ENCODE measurements around the gene RPL31.

RPL31 gene

DNA sequence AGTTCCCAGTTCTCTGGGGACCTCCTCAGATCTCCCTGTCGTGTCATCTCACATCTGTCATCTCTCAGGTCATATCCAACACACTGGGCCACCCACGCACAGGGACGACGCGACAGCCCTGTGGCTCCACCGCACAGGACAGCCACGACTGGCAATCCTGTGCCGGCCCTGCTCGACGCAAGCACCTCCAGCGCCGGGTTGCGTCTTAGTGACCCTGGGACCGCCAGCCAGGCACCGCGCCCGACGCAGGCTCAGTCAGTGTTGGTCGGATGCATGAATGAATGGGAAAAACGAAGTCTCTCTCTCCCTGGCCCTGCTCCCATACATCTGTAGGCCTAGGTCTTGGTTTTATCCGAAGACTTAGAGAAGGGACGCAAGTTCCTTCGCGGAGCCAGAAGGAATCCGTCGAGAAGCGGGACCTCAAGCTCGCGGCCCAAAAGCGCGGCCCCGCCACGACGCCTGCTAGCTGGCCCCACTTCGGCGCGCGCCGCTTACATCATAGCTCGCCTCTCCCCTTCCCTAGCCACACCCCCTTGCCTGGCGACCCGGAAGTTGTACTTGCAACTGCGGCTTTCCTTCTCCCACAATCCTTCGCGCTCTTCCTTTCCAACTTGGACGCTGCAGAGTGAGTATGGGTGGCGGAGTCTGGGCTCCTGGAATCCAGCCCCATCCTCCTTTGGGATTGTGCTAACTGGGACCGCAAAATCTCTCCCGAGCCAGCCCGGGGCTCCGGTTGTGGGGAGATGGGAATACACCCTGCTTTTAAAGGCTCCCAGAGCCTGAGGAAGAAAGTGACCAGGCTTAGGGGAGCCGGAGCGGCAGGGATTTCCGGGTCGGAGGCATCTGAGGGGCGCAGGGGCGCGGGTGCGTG is at the start of gene RPL31:
Gene RPL31 (plus strand): TSS at position 599 of the 871 bp plus-strand sequence. CDS start 413 bp downstream, outside the sequence.
- peak; percentile 86 to 89 for DNase-seq (ENCODE audit: low read depth in 2 of 2)

GRCh38 chr2:100952512-100952911 is 49.6 kb upstream of the RPL31 start:
- no peak for DNase-seq (ENCODE audit: low read depth in 2 of 2)

DNA sequence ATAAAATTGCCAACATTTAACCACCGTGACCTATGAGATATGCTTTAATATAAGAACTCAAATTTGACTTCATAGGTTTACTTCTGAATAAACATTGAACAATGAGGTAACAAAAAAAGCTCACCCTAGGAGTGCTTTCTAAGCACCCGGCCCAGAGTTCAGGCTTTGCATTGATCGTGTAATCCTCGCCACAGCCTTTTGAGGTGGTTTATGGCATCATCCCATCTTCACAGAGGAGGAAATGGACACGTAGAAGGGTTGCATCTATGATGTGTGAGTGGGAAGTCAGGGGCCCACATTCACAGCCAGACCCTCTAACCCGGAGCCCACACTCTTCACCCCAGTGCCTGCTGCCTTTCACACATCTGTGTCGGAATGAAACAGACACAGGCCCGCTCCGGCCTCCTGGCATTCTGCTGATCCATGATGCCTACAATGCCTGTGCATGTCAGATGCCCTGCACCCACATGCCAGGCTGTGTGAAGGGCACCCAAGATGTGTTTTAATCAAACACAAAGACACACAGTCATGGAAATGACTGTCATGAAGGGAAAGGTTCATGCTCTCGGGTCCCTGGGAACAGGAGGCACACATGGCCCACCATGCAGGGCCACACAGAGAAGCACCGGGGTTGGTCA is 48.6 kb upstream of the RPL31 start:
- no peak for DNase-seq (ENCODE audit: low read depth in 2 of 2)

- no peak for DNase-seq (ENCODE audit: low read depth in 2 of 2)
These were observed 48.1 kb upstream of the RPL31 start for GRCh38 chr2:100954044-100954420.

DNA sequence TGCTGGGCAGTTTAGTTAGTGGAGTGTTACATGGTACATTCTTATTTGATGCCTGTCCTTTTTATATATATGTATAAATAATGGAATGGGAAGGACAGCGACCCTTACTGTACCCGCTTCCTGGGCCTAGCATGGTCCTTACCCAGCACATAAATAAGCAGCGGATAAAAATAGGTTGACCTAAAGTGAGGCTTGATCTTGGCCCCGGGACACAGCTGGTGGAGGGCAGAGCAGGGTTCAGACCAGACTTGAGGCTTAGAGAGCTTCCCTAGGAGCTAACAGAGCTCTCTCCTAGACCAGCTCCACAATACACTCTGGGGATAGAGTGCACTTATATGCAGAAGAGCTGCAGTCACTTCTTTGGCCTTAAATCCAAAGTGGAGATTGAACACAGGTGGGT is 46.9 kb upstream of the RPL31 start:
- DNase-seq (ENCODE audit: low read depth in 2 of 2) = no peak

DNA sequence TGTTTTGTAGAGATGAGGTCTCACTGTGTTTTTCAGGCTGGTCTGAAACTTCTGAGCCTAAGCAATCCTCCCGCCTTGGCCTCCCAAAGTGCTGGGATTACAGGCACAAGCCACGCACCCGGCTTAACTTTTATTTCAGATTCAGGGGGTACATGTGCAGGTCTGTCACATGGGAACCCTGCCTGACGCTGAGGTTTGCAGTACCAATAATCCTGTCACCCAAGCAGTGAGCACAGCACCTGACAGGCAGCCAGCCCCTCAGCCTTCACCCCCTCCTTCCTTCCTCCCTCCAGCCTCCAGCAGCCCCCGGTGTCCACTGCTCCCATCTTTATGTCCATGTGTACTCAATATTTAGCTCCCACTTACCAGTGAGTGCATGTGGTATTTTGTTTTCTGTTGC is 46.0 kb upstream of the RPL31 start:
- no peak for DNase-seq (ENCODE audit: low read depth in 2 of 2)

DNA sequence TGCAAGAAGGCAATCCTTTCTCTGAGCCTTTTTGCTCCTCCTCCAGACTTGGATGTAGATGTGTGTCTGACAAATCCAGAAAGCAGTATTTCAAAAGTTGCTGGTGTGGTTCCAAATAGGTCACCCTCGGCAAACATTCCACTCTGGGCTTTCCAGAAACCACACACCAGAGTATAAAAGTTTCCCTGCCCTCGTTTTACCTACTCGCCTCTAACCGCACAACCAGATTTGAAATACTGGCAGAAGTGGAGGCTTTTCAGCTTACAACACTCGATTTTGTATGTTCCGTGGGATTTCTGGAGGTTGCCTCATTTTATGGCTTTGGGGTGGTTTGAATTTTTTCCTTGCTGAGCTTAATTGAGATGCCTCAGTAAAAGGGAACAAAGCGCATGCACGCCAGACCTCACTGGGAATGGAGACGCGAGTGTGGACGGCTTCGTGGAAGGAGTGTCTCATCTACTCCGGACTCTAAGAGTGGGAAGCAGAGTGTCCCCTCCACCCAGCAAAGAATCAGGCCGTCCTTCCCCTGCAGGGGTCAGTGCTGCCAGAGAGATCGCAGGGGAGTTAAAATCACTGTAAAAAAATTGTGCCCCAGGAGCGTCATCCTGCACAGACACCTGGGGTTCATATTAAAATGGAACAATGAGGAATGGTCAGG is 44.0 kb upstream of the RPL31 start:
- DNase-seq (ENCODE audit: low read depth in 2 of 2) = no peak

DNA sequence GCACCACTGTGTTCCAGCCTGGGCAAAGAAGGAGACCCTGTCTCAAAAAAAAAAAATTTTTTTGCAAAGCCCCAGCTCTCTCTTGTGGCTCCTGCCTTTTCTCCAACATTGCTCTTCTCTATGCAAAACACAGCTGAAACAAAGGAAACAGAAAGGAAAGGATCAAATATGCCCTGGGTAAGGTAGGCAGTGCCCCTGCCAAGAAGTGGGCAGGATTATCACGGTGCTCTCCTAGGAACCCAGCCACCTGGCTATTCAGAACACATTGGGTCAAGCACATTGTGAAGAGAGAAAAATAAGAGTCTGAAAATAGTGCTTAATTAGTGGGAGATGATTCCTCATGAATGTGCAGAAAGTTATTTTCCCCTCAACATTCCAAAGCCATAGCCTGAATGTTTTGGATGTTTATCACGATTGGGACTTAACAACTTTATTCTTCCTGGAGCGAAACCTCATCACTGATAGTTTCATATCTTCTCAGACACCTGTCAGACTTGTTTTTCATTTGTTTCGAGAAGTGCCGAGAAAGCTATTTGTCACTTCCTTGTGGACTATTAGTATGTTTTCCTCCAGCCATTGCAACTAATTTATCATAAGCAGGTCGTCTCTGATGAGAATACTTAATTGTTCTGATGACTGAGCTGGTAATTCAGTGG is 42.7 kb upstream of the RPL31 start:
- no peak for DNase-seq (ENCODE audit: low read depth in 2 of 2)

DNA sequence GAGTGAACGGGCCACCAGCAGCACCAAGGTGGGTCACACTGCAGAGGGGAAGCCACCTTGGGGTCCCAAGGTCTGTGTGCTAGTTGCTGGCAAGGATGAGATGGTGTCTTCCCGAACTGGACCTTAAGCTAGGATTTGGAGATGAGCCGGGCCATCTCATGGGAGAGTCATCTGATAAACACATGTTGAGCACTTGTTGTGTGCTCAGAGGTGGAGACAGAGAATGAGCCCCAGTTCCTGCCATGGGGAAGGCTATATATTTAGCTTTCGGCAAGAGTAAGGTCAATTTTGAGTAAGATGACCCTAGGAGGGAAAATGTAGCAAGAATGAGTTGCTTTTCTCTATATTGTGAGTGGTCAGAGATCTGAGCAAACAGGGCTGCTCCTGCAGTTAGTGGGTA is 41.4 kb upstream of the RPL31 start:
- no peak for DNase-seq (ENCODE audit: low read depth in 2 of 2)

GRCh38 chr2:100962366-100963025 is 39.6 kb upstream of the RPL31 start:
- DNase-seq (ENCODE audit: low read depth in 2 of 2) = no peak

- no peak for DNase-seq (ENCODE audit: low read depth in 2 of 2)
These were observed 39.1 kb upstream of the RPL31 start for GRCh38 chr2:100963026-100963375.

DNA sequence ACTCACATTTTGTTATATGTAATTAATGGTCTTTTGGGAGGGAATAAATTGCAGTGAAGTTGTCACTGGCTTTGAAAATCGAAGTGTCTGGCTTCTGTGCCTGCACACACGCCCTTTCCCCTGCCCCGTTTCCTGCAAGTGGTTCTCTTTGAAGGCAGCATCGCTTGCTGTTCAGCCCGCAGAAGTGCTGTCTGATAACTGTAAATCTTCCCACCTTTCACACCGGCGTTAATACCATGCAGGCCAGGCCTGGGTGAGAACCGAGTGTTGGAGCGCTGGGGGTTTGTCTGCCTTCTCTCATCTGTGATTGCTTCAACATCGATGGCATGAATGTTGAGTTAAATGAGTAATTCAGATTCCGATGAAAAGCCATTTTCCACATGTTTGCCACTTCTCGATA is 37.9 kb upstream of the RPL31 start:
- no peak for DNase-seq (ENCODE audit: low read depth in 2 of 2)

GRCh38 chr2:100964681-100965169 is 37.4 kb upstream of the RPL31 start:
- DNase-seq (ENCODE audit: low read depth in 2 of 2) = no peak

DNA sequence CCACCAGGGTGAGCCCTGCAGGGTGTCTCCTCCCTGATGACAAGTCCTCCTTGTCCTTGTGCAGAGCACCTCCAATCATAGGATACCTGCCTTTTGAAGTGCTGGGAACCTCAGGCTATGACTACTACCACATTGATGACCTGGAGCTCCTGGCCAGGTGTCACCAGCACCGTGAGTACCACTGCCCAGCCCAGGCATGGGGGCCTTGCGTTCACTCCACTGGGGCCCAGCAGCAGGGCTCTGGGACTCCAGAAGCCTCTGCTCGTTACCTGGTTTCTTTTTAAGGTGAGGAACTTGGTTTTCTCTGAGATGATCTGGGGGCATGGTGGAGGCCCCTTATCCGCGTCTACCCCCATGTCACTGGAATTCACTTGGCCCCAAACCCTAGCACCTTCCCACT is 36.5 kb upstream of the RPL31 start:
- DNase-seq (ENCODE audit: low read depth in 2 of 2) = no peak

- no peak for DNase-seq (ENCODE audit: low read depth in 2 of 2)
These were observed 34.4 kb upstream of the RPL31 start for GRCh38 chr2:100967716-100968115.

GRCh38 chr2:100968146-100969145 is 33.6 kb upstream of the RPL31 start:
- DNase-seq (ENCODE audit: low read depth in 2 of 2) = no peak

DNA sequence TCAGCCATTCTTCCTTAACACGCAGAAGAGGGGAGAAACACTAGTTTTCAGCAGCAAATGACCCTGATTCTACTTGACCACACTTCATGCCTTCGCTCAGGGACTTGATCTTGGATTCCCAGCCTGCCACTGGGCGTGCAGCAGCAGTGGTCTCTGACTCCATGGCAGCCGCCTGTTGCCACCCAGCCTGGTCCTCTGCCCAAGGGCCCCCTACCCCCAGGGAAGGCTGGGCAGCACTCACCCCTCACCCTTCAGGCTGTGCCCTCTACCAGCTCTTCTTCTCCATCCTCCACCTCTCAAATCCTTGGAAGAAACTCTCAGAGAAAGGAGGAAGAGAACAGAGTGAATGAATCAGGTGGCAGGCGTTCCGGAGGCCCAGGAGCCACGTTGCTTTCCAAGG is 32.1 kb upstream of the RPL31 start:
- no peak for DNase-seq (ENCODE audit: low read depth in 2 of 2)

- no peak for DNase-seq (ENCODE audit: low read depth in 2 of 2)
These were observed 30.9 kb upstream of the RPL31 start for GRCh38 chr2:100971221-100971620.

- DNase-seq (ENCODE audit: low read depth in 2 of 2) = no peak
These were observed 29.6 kb upstream of the RPL31 start for GRCh38 chr2:100972452-100972851.
